ENCODE data around the gene MMP24OS.

Gene MMP24OS

DNA sequence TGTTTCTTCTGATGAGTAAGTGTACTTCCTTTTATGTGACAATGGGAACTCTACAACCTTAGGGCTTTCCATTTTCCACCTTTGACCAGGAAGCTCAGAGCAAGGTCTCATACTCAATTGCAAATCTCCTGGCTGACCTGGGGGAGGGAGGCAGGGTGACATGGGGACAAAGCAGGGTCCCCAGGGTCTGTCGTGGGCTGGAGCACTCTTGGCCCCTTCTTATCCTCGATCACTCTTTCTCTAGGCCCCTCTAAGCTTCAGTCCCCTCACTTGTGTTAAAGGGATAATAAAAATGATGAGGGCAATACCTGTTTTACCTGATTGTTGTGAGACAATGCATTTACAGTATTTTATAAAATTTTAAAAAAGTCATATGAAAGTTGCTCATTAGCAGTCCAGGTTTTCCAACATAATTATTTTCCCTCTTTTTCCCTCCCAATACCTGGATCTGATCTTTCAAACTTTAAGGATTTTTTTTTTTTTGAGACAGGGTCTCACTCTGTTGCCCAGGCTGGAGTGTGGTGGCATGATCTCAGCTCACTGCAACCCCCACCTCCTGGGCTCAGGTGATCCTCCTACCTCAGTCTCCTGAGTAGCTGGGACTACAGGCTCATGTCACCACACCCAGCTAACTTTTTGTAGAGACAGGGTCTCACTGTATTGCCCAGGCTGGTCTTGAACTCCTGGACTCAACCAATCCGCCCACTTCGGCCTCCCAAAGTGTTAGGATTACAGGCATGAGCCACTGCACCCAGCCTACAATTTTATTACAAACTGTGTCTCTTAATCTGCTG, 22.7 kb upstream of the MMP24OS start:
- no peak overlapping the region for H3K4me3 ChIP-seq (replicated peaks in 1 of 2; ENCODE audit: low read depth in 2 of 2, low read length in 2 of 2)
- TF ChIP-seq, protein P1, sequence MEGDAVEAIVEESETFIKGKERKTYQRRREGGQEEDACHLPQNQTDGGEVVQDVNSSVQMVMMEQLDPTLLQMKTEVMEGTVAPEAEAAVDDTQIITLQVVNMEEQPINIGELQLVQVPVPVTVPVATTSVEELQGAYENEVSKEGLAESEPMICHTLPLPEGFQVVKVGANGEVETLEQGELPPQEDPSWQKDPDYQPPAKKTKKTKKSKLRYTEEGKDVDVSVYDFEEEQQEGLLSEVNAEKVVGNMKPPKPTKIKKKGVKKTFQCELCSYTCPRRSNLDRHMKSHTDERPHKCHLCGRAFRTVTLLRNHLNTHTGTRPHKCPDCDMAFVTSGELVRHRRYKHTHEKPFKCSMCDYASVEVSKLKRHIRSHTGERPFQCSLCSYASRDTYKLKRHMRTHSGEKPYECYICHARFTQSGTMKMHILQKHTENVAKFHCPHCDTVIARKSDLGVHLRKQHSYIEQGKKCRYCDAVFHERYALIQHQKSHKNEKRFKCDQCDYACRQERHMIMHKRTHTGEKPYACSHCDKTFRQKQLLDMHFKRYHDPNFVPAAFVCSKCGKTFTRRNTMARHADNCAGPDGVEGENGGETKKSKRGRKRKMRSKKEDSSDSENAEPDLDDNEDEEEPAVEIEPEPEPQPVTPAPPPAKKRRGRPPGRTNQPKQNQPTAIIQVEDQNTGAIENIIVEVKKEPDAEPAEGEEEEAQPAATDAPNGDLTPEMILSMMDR (IDR thresholded peaks at IDR 0.05; ENCODE audit: low read depth, low read length), result no peak
- no peak for DNase-seq (ENCODE audit: low read depth in 2 of 2)

DNA sequence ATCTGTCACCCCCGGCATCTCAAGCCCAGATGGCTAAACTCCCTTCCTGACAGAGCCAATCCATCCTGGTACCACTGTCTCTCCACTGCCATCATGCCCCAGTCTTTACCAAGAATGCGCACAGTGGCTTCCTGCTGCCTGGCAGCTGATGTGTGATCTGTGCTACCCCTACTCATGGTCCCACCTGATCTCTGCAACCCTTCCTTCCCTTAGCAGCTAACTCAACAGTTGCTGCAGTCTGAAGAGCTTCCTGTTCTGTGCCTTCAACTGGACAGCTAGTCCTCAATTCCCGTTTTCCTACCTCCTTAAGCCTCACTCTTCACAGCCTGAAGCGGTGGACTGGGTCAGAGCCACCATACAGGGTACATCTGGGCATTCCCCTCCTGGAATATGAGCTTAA, 21.9 kb upstream of the MMP24OS start:
- no peak for DNase-seq (ENCODE audit: low read depth in 2 of 2)
- TF ChIP-seq, protein P1 (IDR thresholded peaks at IDR 0.05; ENCODE audit: low read depth, low read length), result no peak
- H3K4me3 ChIP-seq (replicated peaks in 1 of 2; ENCODE audit: low read depth in 2 of 2, low read length in 2 of 2), result no peak overlapping the region

DNA sequence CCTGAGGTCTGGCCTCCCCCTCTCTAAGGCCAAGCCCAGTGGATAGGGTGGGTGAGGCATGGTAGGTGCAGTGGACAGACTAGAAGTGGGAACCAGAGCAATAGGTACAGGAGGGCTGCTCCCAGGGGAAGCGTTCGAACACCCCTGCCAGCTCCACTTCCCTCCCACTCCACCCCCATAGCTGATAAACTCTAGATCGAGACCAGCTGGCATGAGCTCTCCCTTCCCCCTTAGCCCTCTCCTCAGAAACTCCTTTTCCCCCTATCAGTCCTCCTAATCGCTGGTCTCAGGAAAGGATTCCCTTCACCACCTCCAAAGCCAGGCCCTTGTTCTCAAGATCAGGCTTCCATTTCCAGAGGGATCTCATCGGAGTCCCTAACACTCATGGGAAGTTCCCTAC, 20.3 kb upstream of the MMP24OS start:
- H3K4me3 ChIP-seq (replicated peaks in 1 of 2; ENCODE audit: low read depth in 2 of 2, low read length in 2 of 2), result no peak overlapping the region
- TF ChIP-seq, protein P1 (IDR thresholded peaks at IDR 0.05; ENCODE audit: low read depth, low read length), result no peak
- no peak for DNase-seq (ENCODE audit: low read depth in 2 of 2)

DNA sequence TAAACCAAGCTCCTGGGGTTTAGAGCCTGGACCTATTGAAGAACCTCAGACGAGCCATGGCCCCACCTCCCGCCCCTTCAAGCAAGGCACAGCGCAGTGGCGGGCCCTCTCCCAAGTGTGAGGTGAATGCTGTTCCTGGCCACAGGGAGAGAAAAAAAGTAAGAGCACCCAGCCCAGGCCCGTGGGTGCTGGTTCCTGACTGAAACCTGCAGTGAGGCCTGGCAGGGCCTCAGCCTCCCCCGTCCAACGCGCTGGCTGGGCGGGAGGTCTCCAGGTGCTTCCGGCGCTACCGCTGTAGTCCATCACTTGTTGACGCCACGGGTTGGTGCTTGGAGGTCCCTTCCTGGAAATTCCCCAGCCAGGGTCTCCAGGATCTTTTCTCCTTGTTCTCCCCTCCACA, 19.8 kb upstream of the MMP24OS start:
- DNase-seq (ENCODE audit: low read depth in 2 of 2), result no peak
- TF ChIP-seq, protein P1 (IDR thresholded peaks at IDR 0.05; ENCODE audit: low read depth, low read length), result no peak
- no peak overlapping the region for H3K4me3 ChIP-seq (replicated peaks in 1 of 2; ENCODE audit: low read depth in 2 of 2, low read length in 2 of 2)

DNA sequence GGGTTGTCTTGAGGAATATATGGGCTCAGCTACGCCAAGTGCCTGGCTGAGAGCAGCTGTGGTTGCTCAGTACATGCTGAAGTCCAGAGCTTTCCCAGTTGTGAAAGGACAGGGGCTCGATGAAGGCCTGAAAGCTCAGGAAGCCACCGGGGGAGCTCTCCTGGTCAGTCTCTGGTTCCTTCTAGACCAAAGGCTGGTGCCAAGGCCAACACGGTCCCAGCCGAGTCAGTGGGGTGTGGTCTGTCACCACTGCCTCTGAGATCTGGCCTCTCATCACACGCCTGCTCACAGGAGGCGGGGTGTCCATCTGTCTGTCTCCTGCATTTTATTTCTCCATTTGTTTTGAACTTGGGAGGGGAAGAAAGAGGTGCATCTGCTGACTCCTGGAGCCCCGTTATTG, 19.2 kb upstream of the MMP24OS start:
- no peak overlapping the region for H3K4me3 ChIP-seq (replicated peaks in 1 of 2; ENCODE audit: low read depth in 2 of 2, low read length in 2 of 2)
- peak in 1 of 2 donors; percentile 27 for DNase-seq (ENCODE audit: low read depth in 2 of 2)
- TF ChIP-seq, protein P1 (IDR thresholded peaks at IDR 0.05; ENCODE audit: low read depth, low read length), result no peak

DNA sequence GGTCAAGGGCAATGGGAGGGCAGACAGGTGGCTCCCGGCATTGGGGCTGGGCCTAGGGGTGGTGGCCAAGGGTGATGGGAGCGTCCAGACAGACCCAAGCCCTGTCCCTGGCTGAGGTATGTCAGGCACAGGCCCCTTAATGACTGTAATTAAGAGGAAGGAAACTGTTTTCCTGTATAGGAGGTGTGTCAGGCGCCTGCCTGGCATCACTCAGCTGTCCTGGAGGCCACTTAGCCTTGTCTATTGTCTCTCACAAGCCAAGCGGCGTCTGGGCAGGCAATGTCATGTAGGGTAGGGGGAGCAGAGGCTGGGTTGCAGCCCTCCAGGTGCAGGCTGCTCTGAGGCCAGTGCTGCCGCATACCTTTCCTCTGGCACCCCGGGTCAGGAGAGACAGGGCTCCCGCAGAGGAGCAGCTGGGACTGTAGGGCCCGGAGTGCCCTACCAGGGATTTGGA, 18.2 kb upstream of the MMP24OS start:
- H3K4me3 ChIP-seq (replicated peaks in 1 of 2; ENCODE audit: low read depth in 2 of 2, low read length in 2 of 2), result no peak overlapping the region
- DNase-seq (ENCODE audit: low read depth in 2 of 2), result no peak
- TF ChIP-seq, protein P1 (IDR thresholded peaks at IDR 0.05; ENCODE audit: low read depth, low read length), result no peak
